Stimulated activated CD4-positive, alpha-beta T cell treated with anti-CD3 and anti-CD28 coated beads, Interleukin-15, amount 100 ng/mL, for 24 hours (primary cell): ENCODE data around the gene PPP2R2C.
A peak's percentile ranks its signal among the peaks of the same experiment; 100 is the strongest.

ENCODE experiments used
- DNase-seq: peaks from one replicate; pipeline ENCODE4 v3.0.0-alpha.2; 2020

PPP2R2C gene

GRCh38 chr4:6493658-6494304, 21.4 kb upstream of the PPP2R2C start:
- DNase-seq: no peak

- DNase-seq: no peak
Observed at GRCh38 chr4:6492861-6493657, 20.6 kb upstream of the PPP2R2C start.

GRCh38 chr4:6492027-6492590, 19.7 kb upstream of the PPP2R2C start:
- DNase-seq: no peak

GRCh38 chr4:6491235-6491634, 18.8 kb upstream of the PPP2R2C start:
- no peak for DNase-seq

GRCh38 chr4:6489927-6490326, 17.5 kb upstream of the PPP2R2C start:
- DNase-seq: no peak

GRCh38 chr4:6487466-6487865, 15.1 kb upstream of the PPP2R2C start:
- DNase-seq: no peak

GRCh38 chr4:6480534-6481088, 8.2 kb upstream of the PPP2R2C start:
- no peak for DNase-seq

- no peak for DNase-seq
Observed at GRCh38 chr4:6478546-6479220, 6.3 kb upstream of the PPP2R2C start.

GRCh38 chr4:6476893-6477292, 4.5 kb upstream of the PPP2R2C start:
- no peak for DNase-seq

GRCh38 chr4:6475492-6476020, 3.1 kb upstream of the PPP2R2C start:
- no peak for DNase-seq

- no peak for DNase-seq
Observed at GRCh38 chr4:6474705-6475457, 2.5 kb upstream of the PPP2R2C start.

- DNase-seq: no peak
Observed at GRCh38 chr4:6474053-6474568, 1.7 kb upstream of the PPP2R2C start.

- no peak for DNase-seq
Observed at GRCh38 chr4:6473264-6474052, 1.0 kb upstream of the PPP2R2C start.

GRCh38 chr4:6472008-6472386, 417 bp downstream of the PPP2R2C start:
- no peak for DNase-seq

- DNase-seq: no peak
Observed at GRCh38 chr4:6471307-6472007, 957 bp downstream of the PPP2R2C start.

- DNase-seq: peak; percentile 31
Observed at GRCh38 chr4:6470502-6471306, 1.7 kb downstream of the PPP2R2C start.

- no peak for DNase-seq
Observed at GRCh38 chr4:6469898-6470501, 2.4 kb downstream of the PPP2R2C start.

GRCh38 chr4:6469144-6469543, 3.3 kb downstream of the PPP2R2C start:
- no peak for DNase-seq

GRCh38 chr4:6468376-6468775, 4.0 kb downstream of the PPP2R2C start:
- DNase-seq: no peak
